B cell (primary cell): ENCODE data around the gene CCR5AS.

Experiments used
- ATAC-seq: fragments of 200-7000 bp; cut with Tn5 transposase; one replicate; pipeline ENCODE4 v1.10.0; 2021; ENCODE audit warnings: low read depth, mild to moderate bottlenecking, moderate number of reproducible peaks, moderate library complexity
- CTCF ChIA-PET: fragments of 350-600 bp; sonication (Branson Sonifier 250); formaldehyde crosslinking; loops from one replicate; lab custom pipeline; 2021; ENCODE audit warnings: antibody characterized with exemption, inconsistent platforms; lab: Charles Lee
- POLR2A ChIA-PET: fragments of 350-600 bp; sonication (Branson Sonifier 250); formaldehyde crosslinking; loops from one replicate; lab custom pipeline; 2021; ENCODE audit warnings: antibody characterized with exemption; lab: Charles Lee
- DNase-seq: peaks from one replicate; pipeline ENCODE4 v3.0.0; 2013
- H2AFZ ChIP-seq: 2 replicates; pipeline ENCODE4 v1.6.1; 2012; ENCODE audit warnings: mild to moderate bottlenecking, low read depth, low read length; ENCODE audit not compliant: insufficient read depth, poor library complexity, severe bottlenecking
- H3K27ac ChIP-seq, 2 donors: 1 replicate in 1 of 2; 2 replicates in 1 of 2; pipeline ENCODE4 v1.5.1; 2012 to 2013; ENCODE audit warnings: low read length in 2 of 2, mild to moderate bottlenecking in 2 of 2, moderate library complexity in 1 of 2
- H3K27me3 ChIP-seq, 4 experiments: fragments of 200-600 bp in 1 of 4; sonication (generic) in 1 of 4; replicated peaks in 1 of 4; 1 replicate in 2 of 4; 2 replicates in 2 of 4; pipeline versions ENCODE4 v1.6.1 to v1.7.0; 2013 to 2016; ENCODE audit warnings: low read length in 3 of 4, mild to moderate bottlenecking in 2 of 4, mixed read lengths in 1 of 4, moderate library complexity in 1 of 4; ENCODE audit not compliant: insufficient read depth in 4 of 4, control insufficient read depth in 3 of 4; ENCODE audit errors: control extremely low read depth in 1 of 4
- H3K36me3 ChIP-seq, 2 experiments: replicated peaks in 1 of 2; 1 replicate in 1 of 2; 2 replicates in 1 of 2; pipeline versions ENCODE4 v1.6.1 to v1.7.1; 2013; ENCODE audit warnings: low read length in 1 of 2; ENCODE audit not compliant: insufficient read depth in 2 of 2, control insufficient read depth in 1 of 2; ENCODE audit errors: control extremely low read depth in 1 of 2, extremely low read depth in 1 of 2
- H3K4me1 ChIP-seq, 2 donors: fragments of 200-600 bp in 1 of 2; sonication (generic) in 1 of 2; 1 replicate in 1 of 2; 2 replicates in 1 of 2; pipeline versions ENCODE4 v1.5.1 to v1.6.1; 2013 to 2017; ENCODE audit warnings: low read length in 2 of 2; ENCODE audit not compliant: control insufficient read depth in 2 of 2, insufficient read depth in 2 of 2
- H3K4me2 ChIP-seq: replicated peaks from 2 replicates; pipeline ENCODE3; 2012; ENCODE audit warnings: mild to moderate bottlenecking, low read depth, low read length; ENCODE audit not compliant: poor library complexity, severe bottlenecking
- H3K4me3 ChIP-seq, 5 experiments: fragments of 200-600 bp in 1 of 5; sonication (generic) in 1 of 5; 1 replicate in 3 of 5; 2 replicates in 2 of 5; pipeline versions ENCODE4 v1.5.1 to v1.7.0; 2011 to 2016; ENCODE audit warnings: low read length in 4 of 5, mild to moderate bottlenecking in 4 of 5, low read depth in 2 of 5, control low read depth in 1 of 5, moderate library complexity in 1 of 5; ENCODE audit not compliant: insufficient read depth in 1 of 5; ENCODE audit errors: control extremely low read depth in 1 of 5, extremely low read depth in 1 of 5
- H3K79me2 ChIP-seq: fragments of 200-600 bp; sonication (generic); one replicate; pipeline ENCODE4 v1.6.0; 2016; ENCODE audit warnings: low read length; ENCODE audit not compliant: control insufficient read depth, insufficient read depth
- H3K9ac ChIP-seq: fragments of 200-600 bp; sonication (generic); 2 replicates; pipeline ENCODE4 v1.6.1; 2017; ENCODE audit warnings: mild to moderate bottlenecking, low read length, moderate library complexity
- H3K9me3 ChIP-seq, 3 donors: one replicate each; pipeline versions ENCODE4 v1.6.1 to v1.7.1; 2013; ENCODE audit warnings: low read length in 2 of 3; ENCODE audit not compliant: control insufficient read depth in 2 of 3, insufficient read depth in 1 of 3; ENCODE audit errors: control extremely low read depth in 1 of 3
- H4K20me1 ChIP-seq: 2 replicates; pipeline ENCODE4 v1.6.0; 2012; ENCODE audit warnings: mild to moderate bottlenecking, low read length; ENCODE audit not compliant: insufficient read depth, control insufficient read depth, poor library complexity, severe bottlenecking
- H3K27ac Mint-ChIP-seq: one replicate; pipeline ENCODE4 v1.8.0; 2021; ENCODE audit warnings: mixed read lengths
- H3K27me3 Mint-ChIP-seq: one replicate; pipeline ENCODE4 v1.8.0; 2021; ENCODE audit warnings: mixed read lengths
- H3K4me1 Mint-ChIP-seq: one replicate; pipeline ENCODE4 v1.8.0; 2021; ENCODE audit warnings: mixed read lengths
- H3K4me3 Mint-ChIP-seq: one replicate; pipeline ENCODE4 v1.8.0; 2021; ENCODE audit warnings: mixed read lengths
- H3K9me3 Mint-ChIP-seq: one replicate; pipeline ENCODE4 v1.8.0; 2022; ENCODE audit warnings: mixed read lengths; ENCODE audit not compliant: insufficient read depth
- EZH2 ChIP-seq: IDR thresholded peaks from 2 replicates; pipeline ENCODE4 v1.6.1; 2012; ENCODE audit warnings: borderline replicate concordance, low read depth, mild to moderate bottlenecking, moderate library complexity, low read length; ENCODE audit not compliant: insufficient read depth, poor library complexity, severe bottlenecking
- WGBS: methylation state at CpG from one replicate; pipeline ENCODE4 v1.1.5; 2013; ENCODE audit warnings: missing lambda C conversion rate; ENCODE audit not compliant: insufficient coverage; 5-methylcytosine and 5-hydroxymethylcytosine counted together
- intact Hi-C: fragments of 100-400 bp; cut with micrococcal nuclease; formaldehyde crosslinking; loops from one replicate; pipeline ENCODE4 v1.10.0; 2022
- TF ChIP-seq, protein P1 (sequence below): fragments of 200-600 bp; IDR thresholded peaks from one replicate; pipeline ENCODE4 v1.8.0; 2022; ENCODE audit warnings: antibody characterized with exemption, mild to moderate bottlenecking

CCR5AS gene

DNA sequence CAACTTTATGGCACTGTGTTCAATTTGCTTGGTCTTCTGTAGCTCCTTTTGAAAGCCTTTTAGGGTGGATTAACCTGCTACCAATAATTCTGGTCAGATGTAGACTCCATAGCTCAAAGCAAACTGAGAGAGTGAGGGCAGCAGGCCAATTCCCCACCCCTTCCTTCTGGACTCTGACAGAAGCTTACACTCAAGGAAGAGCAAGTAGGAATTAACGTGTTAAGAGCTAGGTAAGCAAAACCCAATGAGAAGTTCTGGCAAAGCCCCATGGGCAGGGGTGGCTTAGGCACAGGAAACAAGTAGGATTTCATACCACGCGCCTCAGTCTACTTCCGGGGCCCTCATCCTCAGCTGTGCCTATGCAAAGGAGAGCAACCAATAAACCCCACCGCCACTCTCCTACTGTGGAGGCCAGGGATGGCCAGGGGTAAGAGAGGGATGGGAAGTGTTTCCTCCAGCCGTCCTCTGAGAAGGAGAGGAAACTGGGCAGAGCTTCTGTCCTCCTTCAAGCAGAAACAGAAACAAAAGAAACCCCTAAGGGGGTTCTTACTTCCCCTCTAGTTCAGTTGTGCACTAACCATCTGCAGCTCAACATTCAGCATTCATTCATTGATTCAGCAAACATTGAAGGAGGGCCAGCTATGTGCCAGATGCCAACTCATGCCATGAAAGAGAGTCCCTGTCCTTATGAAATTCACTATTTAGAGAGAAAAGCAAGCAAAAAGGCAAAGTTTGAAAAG is 23.5 kb downstream of the CCR5AS start:
- peak; percentile 81 for ATAC-seq
- H3K9ac ChIP-seq: peak overlapping the region; percentile 47

More for the DNA sequence above, 23.5 kb downstream of the CCR5AS start:
- Histone ChIP-seq H2AFZ (peak overlapping the region; percentile 77), H3K4me2 (peak overlapping the region; percentile 74), H3K79me2 (no peaks in the 10 kb centered on the region), H3K36me3 (no peaks in the 10 kb centered on the region), H3K4me3 (peak overlapping the region; percentile 4 to 51 (median 25)), H3K4me1 (peaks cover 48 to 57% of the 10 kb centered on the region in 2 donors), H3K27me3 (no peaks in the 10 kb centered on the region), H4K20me1 (no peaks in the 10 kb centered on the region), H3K27ac (peak overlapping the region; percentile 61 to 76), H3K9me3 (no peaks in the 10 kb centered on the region)
- Mint-ChIP-seq H3K4me3 (peak overlapping the region; percentile 74), H3K27ac (peak overlapping the region; percentile 88), H3K4me1 (peaks cover 56% of the 10 kb centered on the region), H3K27me3 (no peaks in the 10 kb centered on the region), H3K9me3 (no peaks in the 10 kb centered on the region)
- no CpG with 5 or more reads among the region's 6 CpGs for WGBS
- ChIA-PET CTCF (interaction anchor here (0.7 to 6.0 kb wide), 21 partner anchors 9 to 445 kb away, joined by 3 to 31 read pairs (median 4); partner anchors contain the start of genes CCR2, CCR5, CCR5AS and CCRL2), POLR2A (interaction anchor here (0.5 to 2.0 kb wide), 3 partner anchors 14 to 76 kb away, joined by 3 to 7 read pairs (median 6); partner anchors contain the start of genes CCR5AS and CCRL2)
- peak; percentile 60 for DNase-seq
- intact Hi-C loops: loop anchor here (1.0 kb wide), 1 partner anchor 156 kb away; no protein-coding TSS in a partner anchor
- no peak for TF ChIP-seq EZH2
- TF ChIP-seq, protein P1, sequence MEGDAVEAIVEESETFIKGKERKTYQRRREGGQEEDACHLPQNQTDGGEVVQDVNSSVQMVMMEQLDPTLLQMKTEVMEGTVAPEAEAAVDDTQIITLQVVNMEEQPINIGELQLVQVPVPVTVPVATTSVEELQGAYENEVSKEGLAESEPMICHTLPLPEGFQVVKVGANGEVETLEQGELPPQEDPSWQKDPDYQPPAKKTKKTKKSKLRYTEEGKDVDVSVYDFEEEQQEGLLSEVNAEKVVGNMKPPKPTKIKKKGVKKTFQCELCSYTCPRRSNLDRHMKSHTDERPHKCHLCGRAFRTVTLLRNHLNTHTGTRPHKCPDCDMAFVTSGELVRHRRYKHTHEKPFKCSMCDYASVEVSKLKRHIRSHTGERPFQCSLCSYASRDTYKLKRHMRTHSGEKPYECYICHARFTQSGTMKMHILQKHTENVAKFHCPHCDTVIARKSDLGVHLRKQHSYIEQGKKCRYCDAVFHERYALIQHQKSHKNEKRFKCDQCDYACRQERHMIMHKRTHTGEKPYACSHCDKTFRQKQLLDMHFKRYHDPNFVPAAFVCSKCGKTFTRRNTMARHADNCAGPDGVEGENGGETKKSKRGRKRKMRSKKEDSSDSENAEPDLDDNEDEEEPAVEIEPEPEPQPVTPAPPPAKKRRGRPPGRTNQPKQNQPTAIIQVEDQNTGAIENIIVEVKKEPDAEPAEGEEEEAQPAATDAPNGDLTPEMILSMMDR: no peak
